Stimulated activated CD4-positive, alpha-beta T cell treated with anti-CD3 and anti-CD28 coated beads, Interleukin-4, amount 100 ng/mL, for 48 hours (primary cell): ENCODE data around the gene R3HDM2.

Experiments used
- DNase-seq, 2 donors: peaks; one replicate each; pipeline ENCODE4 v3.0.0-alpha.2; 2020; ENCODE audit warnings: low read depth in 2 of 2

R3HDM2 gene

GRCh38 chr12:57430931-57431566, at the start of gene R3HDM2:
Gene R3HDM2 (minus strand): TSS chr12:57431043. CDS start chr12:57310428, 120,615 bp downstream.
- peak; percentile 94 to 95 for DNase-seq

- DNase-seq, result no peak
Measured at GRCh38 chr12:57479376-57480115, 48.7 kb upstream of the R3HDM2 start, which contains the start of gene ARHGAP9. Gene ARHGAP9 (minus strand): TSS chr12:57479866. CDS start chr12:57479406, 460 bp downstream.

GRCh38 chr12:57479043-57479375, 48.2 kb upstream of the R3HDM2 start:
- no peak for DNase-seq

- DNase-seq, result no peak
Measured at GRCh38 chr12:57477710-57478681, 47.2 kb upstream of the R3HDM2 start.

- no peak for DNase-seq
Measured at GRCh38 chr12:57476993-57477709, 46.3 kb upstream of the R3HDM2 start.

- DNase-seq, result peak; percentile 80 to 81
Measured at GRCh38 chr12:57476162-57476992, 45.5 kb upstream of the R3HDM2 start.

GRCh38 chr12:57475271-57476161, 44.7 kb upstream of the R3HDM2 start:
- no peak for DNase-seq

GRCh38 chr12:57474862-57475261, 44.0 kb upstream of the R3HDM2 start:
- DNase-seq, result no peak

GRCh38 chr12:57474430-57474829, 43.6 kb upstream of the R3HDM2 start:
- DNase-seq, result no peak

GRCh38 chr12:57473886-57474285, 43.0 kb upstream of the R3HDM2 start:
- DNase-seq, result no peak

- no peak for DNase-seq
Measured at GRCh38 chr12:57473392-57473791, 42.5 kb upstream of the R3HDM2 start.

- DNase-seq, result no peak
Measured at GRCh38 chr12:57472391-57472790, 41.5 kb upstream of the R3HDM2 start.

- DNase-seq, result no peak
Measured at GRCh38 chr12:57471661-57472060, 40.8 kb upstream of the R3HDM2 start.

GRCh38 chr12:57470970-57471656, 40.3 kb upstream of the R3HDM2 start:
- DNase-seq, result no peak

GRCh38 chr12:57470286-57470969, 39.6 kb upstream of the R3HDM2 start:
- no peak for DNase-seq

- DNase-seq, result no peak
Measured at GRCh38 chr12:57469296-57470164, 38.7 kb upstream of the R3HDM2 start.

- no peak for DNase-seq
Measured at GRCh38 chr12:57467915-57468314, 37.1 kb upstream of the R3HDM2 start.
